Measurements from ENCODE around the gene TFAP2E. TPM values are rescaled to one million over a fixed set of nuclear protein-coding genes. Genes with fewer than 3 reads are reported as not detected.

Gene TFAP2E
- total RNA-seq = 0.33 and 1.3 TPM in 2 replicates

GRCh38 chr1:35573198-35574124 is at the start of gene TFAP2E:
TFAP2E (plus strand) TSS chr1:35573314; CDS start chr1:35573578, 264 bp downstream.

GRCh38 chr1:35557118-35557610 is 15.9 kb upstream of the TFAP2E start, which contains the start of gene KIAA0319L:
KIAA0319L (minus strand) TSS chr1:35557403; CDS start chr1:35554491, 2,912 bp downstream.

GRCh38 chr1:35557611-35558373 is 15.3 kb upstream of the TFAP2E start, which contains the start of gene NCDN:
NCDN (plus strand) TSS chr1:35557799; CDS start chr1:35558191, 392 bp downstream.

GRCh38 chr1:35641233-35641866 is 68.2 kb downstream of the TFAP2E start, which contains the start of gene PSMB2:
PSMB2 (minus strand) TSS chr1:35641526; CDS start chr1:35641432, 94 bp downstream.

Other genes starting within 250 kb of the TFAP2E start
- 33.7 and 64.9 TPM in 2 replicates for gene KIAA0319L, start 15.9 kb upstream of the TFAP2E start, total RNA-seq
- gene NCDN, start 15.5 kb upstream of the TFAP2E start, total RNA-seq = 24.3 and 37.5 TPM in 2 replicates
- 46.0 and 91.3 TPM in 2 replicates for gene PSMB2, start 68.2 kb downstream of the TFAP2E start, total RNA-seq
- 9.6 and 10.4 TPM in 2 replicates for gene C1orf216, start 145.6 kb downstream of the TFAP2E start, total RNA-seq
- gene CLSPN, start 196.7 kb downstream of the TFAP2E start, total RNA-seq = 1.3 and 19.6 TPM in 2 replicates
- gene AGO4, start 234.7 kb downstream of the TFAP2E start, total RNA-seq = 2.9 and 9.0 TPM in 2 replicates